IPS DF 6.9 (cell line): ENCODE results near the gene MIPOL1.

Experiments
- DNase-seq: peaks from one replicate; pipeline ENCODE4 v3.0.0-alpha.2; 2013; ENCODE audit warnings: low read depth, low spot score
- H3K27ac ChIP-seq: one replicate; pipeline ENCODE4 v1.5.1; 2013; ENCODE audit warnings: low read length, control low read depth
- H3K27me3 ChIP-seq: 2 replicates; pipeline ENCODE4 v1.6.1; 2013; ENCODE audit warnings: mild to moderate bottlenecking, low read length; ENCODE audit not compliant: control insufficient read depth, insufficient read depth
- H3K36me3 ChIP-seq: 2 replicates; pipeline ENCODE4 v1.6.1; 2013; ENCODE audit warnings: low read length; ENCODE audit not compliant: control insufficient read depth, insufficient read depth
- H3K4me1 ChIP-seq: 2 replicates; pipeline ENCODE4 v1.6.1; 2013; ENCODE audit warnings: low read length; ENCODE audit not compliant: control insufficient read depth, insufficient read depth
- H3K4me3 ChIP-seq: 2 replicates; pipeline ENCODE4 v1.5.1; 2013; ENCODE audit warnings: mild to moderate bottlenecking, low read length
- H3K9me3 ChIP-seq: 2 replicates; pipeline ENCODE4 v1.6.1; 2013; ENCODE audit warnings: low read length, inconsistent platforms; ENCODE audit not compliant: control insufficient read depth, insufficient read depth
- WGBS: extraction: QIAGEN DNeasy Blood & Tissue Kit; methylation state at CpG from one replicate; pipeline ENCODE4 v1.1.7; 2013; ENCODE audit warnings: mixed read lengths, missing lambda C conversion rate; ENCODE audit not compliant: insufficient read length, insufficient coverage; 5-methylcytosine and 5-hydroxymethylcytosine counted together

Gene MIPOL1

GRCh38 chr14:37416264-37416663, 218.5 kb downstream of the MIPOL1 start:
- DNase-seq = no peak
- Histone ChIP-seq H3K4me3 (no peak overlapping the region), H3K27ac (no peak overlapping the region), H3K27me3 (no peaks in the 10 kb centered on the region), H3K9me3 (no peaks in the 10 kb centered on the region), H3K4me1 (no peaks in the 10 kb centered on the region), H3K36me3 (no peaks in the 10 kb centered on the region)
- WGBS = no CpG with 5 or more reads among the region's 2 CpGs

- no peaks in the 10 kb centered on the region for H3K36me3 ChIP-seq
- no CpG with 5 or more reads among the region's 1 CpG for WGBS
- H3K9me3 ChIP-seq = no peaks in the 10 kb centered on the region
- no peak overlapping the region for H3K4me3 ChIP-seq
- H3K27ac ChIP-seq = no peak overlapping the region
- H3K27me3 ChIP-seq = no peaks in the 10 kb centered on the region
- no peaks in the 10 kb centered on the region for H3K4me1 ChIP-seq
- no peak for DNase-seq
Measured at GRCh38 chr14:37417151-37417550, 219.4 kb downstream of the MIPOL1 start.

- Histone ChIP-seq H3K36me3 (no peaks in the 10 kb centered on the region), H3K9me3 (no peaks in the 10 kb centered on the region), H3K27me3 (no peaks in the 10 kb centered on the region), H3K27ac (no peak overlapping the region), H3K4me3 (no peak overlapping the region), H3K4me1 (no peaks in the 10 kb centered on the region)
- no peak for DNase-seq
- no CpG with 5 or more reads among the region's 1 CpG for WGBS
Measured at GRCh38 chr14:37417833-37418232, 220.1 kb downstream of the MIPOL1 start.

GRCh38 chr14:37420622-37421021, 222.9 kb downstream of the MIPOL1 start:
- no peak overlapping the region for H3K4me3 ChIP-seq
- H3K36me3 ChIP-seq = no peaks in the 10 kb centered on the region
- H3K4me1 ChIP-seq = no peaks in the 10 kb centered on the region
- H3K27me3 ChIP-seq = no peaks in the 10 kb centered on the region
- no peak for DNase-seq
- no CpG with 5 or more reads among the region's 2 CpGs for WGBS
- H3K27ac ChIP-seq = no peak overlapping the region
- no peaks in the 10 kb centered on the region for H3K9me3 ChIP-seq

GRCh38 chr14:37422319-37422718, 224.6 kb downstream of the MIPOL1 start:
- Histone ChIP-seq H3K36me3 (no peaks in the 10 kb centered on the region), H3K4me1 (no peaks in the 10 kb centered on the region), H3K27ac (no peak overlapping the region), H3K4me3 (no peak overlapping the region), H3K27me3 (no peaks in the 10 kb centered on the region), H3K9me3 (no peaks in the 10 kb centered on the region)
- no peak for DNase-seq

GRCh38 chr14:37422748-37423147, 225.0 kb downstream of the MIPOL1 start:
- Histone ChIP-seq H3K4me3 (no peak overlapping the region), H3K27ac (no peak overlapping the region), H3K36me3 (no peaks in the 10 kb centered on the region), H3K4me1 (no peaks in the 10 kb centered on the region), H3K9me3 (no peaks in the 10 kb centered on the region), H3K27me3 (no peaks in the 10 kb centered on the region)
- no peak for DNase-seq
- WGBS = no CpG with 5 or more reads among the region's 2 CpGs

GRCh38 chr14:37428954-37429353, 231.2 kb downstream of the MIPOL1 start:
- no peak overlapping the region for H3K4me3 ChIP-seq
- no peaks in the 10 kb centered on the region for H3K27me3 ChIP-seq
- no peak overlapping the region for H3K27ac ChIP-seq
- no peaks in the 10 kb centered on the region for H3K36me3 ChIP-seq
- H3K9me3 ChIP-seq = no peaks in the 10 kb centered on the region
- DNase-seq = no peak
- H3K4me1 ChIP-seq = no peaks in the 10 kb centered on the region
- no CpG with 5 or more reads among the region's 1 CpG for WGBS

GRCh38 chr14:37429618-37430017, 231.9 kb downstream of the MIPOL1 start:
- H3K27me3 ChIP-seq = no peaks in the 10 kb centered on the region
- no peaks in the 10 kb centered on the region for H3K36me3 ChIP-seq
- no CpG with 5 or more reads among the region's 1 CpG for WGBS
- DNase-seq = no peak
- no peak overlapping the region for H3K27ac ChIP-seq
- H3K4me1 ChIP-seq = no peaks in the 10 kb centered on the region
- H3K9me3 ChIP-seq = no peaks in the 10 kb centered on the region
- no peak overlapping the region for H3K4me3 ChIP-seq

- H3K36me3 ChIP-seq = no peaks in the 10 kb centered on the region
- WGBS = no CpG with 5 or more reads among the region's 3 CpGs
- H3K27ac ChIP-seq = no peak overlapping the region
- no peak overlapping the region for H3K4me3 ChIP-seq
- DNase-seq = no peak
- H3K27me3 ChIP-seq = no peaks in the 10 kb centered on the region
- H3K9me3 ChIP-seq = no peaks in the 10 kb centered on the region
- no peaks in the 10 kb centered on the region for H3K4me1 ChIP-seq
Measured at GRCh38 chr14:37434867-37435266, 237.1 kb downstream of the MIPOL1 start.

- no peaks in the 10 kb centered on the region for H3K27me3 ChIP-seq
- no peak overlapping the region for H3K4me3 ChIP-seq
- H3K36me3 ChIP-seq = no peaks in the 10 kb centered on the region
- H3K9me3 ChIP-seq = no peaks in the 10 kb centered on the region
- no peaks in the 10 kb centered on the region for H3K4me1 ChIP-seq
- WGBS = no CpG with 5 or more reads among the region's 3 CpGs
- H3K27ac ChIP-seq = no peak overlapping the region
- no peak for DNase-seq
Measured at GRCh38 chr14:37436519-37436918, 238.8 kb downstream of the MIPOL1 start.

GRCh38 chr14:37437490-37437889, 239.8 kb downstream of the MIPOL1 start:
- Histone ChIP-seq H3K4me1 (no peaks in the 10 kb centered on the region), H3K9me3 (no peaks in the 10 kb centered on the region), H3K27me3 (no peaks in the 10 kb centered on the region), H3K27ac (no peak overlapping the region), H3K36me3 (no peaks in the 10 kb centered on the region), H3K4me3 (no peak overlapping the region)
- no CpG with 5 or more reads among the region's 2 CpGs for WGBS
- DNase-seq = no peak
